NK-92 (cell line): ENCODE measurements around the gene PRKAR1B.
"Not testable (repeated sequence)": the region's sequence is repeated elsewhere in the genome, so short reads cannot be mapped to it uniquely, and the experiment has no call there.

Experiments
- DNase-seq: peaks from one replicate; lab custom pipeline; 2025; ENCODE audit not compliant: unreplicated experiment; lab: John Stamatoyannopoulos, UW

Gene PRKAR1B

DNA sequence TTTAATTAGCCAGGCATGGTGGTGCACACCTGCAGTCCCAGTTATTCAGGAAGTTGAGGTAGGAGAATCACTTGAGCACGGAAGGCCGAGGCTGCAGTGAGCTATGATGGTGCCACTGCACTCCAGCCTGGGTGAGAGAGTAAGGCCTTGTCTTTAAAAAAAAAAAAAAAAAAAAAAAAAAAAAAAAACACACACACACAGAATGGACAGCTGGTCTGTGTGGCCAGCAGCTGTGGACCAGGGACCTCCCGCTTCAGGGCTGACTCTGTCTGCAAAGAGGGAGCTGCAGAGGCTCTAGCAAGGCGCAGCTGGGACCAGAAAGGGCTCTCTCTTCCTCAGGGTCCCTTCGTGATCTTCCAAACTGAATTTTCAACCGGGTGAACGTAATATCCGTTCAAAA is 54.2 kb downstream of the PRKAR1B start:
- DNase-seq, result no peak

DNA sequence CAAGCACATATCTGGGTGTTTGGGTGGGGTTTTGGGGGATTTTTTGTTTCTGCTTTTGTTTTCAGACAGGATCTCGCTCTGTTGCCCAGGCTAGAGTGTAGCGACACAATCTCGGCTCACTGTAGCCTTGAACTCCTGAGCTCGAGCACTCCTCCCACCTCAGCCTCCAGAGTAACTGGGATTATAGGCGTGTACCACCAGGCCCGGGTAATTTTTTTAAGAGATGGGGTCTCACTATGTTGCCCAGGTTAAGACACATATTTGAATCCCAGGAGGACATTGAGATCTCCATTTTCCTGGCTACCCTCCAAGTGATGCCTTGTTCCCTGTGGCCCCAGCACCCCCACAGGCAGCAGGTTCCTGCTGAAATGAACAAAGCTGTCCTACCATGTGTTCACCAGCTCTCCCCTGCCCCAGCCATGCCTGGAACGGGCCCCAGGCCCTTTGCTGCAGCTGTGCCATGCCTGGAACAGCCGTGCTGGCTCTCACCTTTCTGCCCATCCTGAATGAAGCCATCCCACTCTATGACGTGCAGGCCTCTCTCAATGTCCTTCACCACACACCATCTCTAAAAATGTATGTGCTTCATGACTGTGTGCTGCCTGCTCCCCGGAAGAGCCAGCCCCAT is 55.6 kb downstream of the PRKAR1B start:
- no peak for DNase-seq

DNA sequence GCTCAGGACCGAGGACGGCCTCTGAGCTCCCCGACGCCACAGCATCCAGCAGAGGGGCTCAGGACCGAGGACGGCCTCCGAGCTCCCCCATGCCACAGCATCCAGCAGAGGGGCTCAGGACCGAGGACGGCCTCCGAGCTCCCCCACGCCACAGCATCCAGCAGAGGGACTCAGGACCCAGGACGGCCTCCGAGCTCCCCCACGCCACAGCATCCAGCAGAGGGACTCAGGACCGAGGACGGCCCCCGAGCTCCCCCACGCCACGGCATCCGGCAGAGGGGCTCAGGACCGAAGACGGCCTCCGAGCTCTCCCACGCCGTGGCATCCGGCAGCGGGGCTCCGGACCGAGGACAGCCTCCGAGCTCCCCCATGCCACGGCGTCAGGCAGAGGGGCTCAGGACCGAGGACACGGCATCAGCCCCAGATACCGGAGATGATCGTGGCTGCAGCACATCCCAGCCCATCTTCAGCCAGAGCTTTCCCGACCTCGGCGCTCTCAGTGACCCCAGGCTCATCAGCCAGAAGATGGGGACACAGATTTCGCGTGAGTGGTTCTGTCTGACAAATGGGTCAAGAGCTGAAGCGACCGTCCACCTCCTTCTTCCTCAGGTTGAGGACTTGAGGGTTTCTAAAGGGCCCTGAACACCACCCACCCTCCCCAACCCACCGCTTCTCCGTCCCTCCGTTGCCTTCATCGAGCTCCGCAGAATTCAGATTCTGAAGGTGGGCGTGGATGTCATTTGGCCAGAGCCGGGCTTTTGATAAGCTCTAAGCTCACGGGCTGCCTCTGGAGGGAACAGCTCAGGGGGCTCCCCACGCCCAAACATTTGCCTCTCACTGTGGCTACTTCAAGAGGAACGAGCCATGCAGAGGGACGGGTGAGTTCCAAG is 56.3 kb downstream of the PRKAR1B start:
- DNase-seq, result no peak

DNA sequence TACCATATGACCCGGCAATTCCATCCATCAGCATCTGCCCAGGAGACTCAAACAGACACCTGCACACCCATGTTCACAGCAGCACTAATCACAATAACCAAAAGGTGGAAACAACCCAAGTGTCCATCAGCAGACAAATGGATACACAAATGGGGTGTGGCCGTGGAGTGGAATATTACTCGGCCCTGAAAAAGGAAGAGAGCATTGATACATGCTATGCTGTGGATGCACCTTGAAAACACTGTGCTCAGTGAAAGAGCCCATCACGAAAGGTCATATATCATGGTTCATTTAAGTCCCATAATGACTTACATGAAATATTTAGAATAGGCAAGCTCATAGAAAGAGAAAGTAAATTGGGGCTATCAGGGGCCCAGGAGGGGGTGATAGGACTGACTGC is 58.1 kb downstream of the PRKAR1B start:
- DNase-seq, result no peak

DNA sequence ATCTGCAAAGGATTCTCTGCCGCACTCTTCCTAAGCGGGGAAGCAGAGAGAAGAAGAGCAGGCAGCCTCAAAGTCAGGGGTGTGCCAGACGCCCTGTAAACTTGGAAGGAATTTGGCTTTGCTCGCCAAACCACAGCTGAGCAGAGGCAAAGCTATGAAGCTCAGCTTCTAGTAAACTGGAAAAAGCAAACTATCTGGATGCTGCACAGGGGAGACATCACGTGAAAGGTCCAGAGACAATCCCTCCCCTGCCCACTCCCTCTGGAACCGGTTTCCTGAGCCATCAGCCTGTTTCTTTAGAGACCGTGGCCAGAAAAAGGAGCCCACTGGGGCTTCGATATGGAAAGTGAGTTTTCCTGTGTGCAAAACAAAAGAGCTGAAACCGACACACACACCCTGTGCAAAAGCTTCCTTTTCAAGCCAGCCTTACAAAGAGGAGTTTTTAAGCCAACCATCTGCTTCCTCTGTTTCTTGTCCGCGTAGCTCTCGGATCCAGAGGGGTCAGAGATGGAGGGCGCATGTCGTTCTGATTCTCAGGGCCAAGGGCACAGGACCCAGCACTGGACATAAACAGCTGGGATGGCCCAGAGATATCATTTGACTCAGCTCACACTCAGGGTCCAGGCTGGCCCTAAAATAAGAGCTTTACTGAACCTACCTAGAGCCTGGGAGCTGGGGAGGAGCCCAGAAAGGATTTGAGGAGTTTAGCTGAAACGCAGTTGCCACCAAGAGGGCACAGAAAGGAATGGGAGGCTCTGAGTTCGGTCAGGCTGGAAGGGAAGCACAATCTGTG is 58.7 kb downstream of the PRKAR1B start:
- no peak for DNase-seq

DNA sequence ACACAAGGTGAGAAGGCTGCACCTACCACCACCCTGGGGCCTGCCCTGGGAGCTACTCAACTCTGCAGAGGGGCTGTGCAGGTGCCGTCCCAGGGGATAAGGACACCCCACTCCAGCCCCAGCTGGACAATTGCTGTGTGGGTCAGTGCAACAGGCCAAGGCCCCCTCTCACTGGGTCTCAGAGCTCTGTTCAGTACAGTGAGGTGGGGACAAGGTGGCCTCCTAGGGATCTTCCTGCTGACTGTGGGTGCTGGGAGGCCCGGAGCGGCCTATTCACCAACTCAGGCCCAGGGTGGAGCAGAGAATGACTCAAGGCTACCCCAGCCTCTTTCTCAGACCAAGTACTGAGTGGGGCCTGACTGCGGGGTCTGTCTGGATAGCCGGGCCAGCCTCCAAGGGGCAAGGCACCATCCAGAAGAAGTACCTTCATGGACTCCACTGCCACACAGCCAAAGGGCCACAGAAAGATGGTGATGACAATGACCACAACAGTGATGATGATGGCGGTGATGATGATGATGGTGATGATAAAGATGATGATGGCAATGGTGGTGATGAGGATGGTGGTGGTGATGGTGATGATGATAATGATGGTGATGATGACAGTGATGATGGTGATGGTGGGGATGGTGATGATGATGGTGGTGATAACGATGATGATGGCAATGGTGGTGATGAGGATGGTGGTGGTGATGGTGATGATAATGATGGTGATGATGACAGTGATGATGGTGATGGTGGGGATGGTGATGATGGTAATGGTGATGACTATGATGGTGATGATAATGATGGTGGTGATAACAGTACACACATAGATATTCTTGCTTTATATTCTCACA is 60.4 kb downstream of the PRKAR1B start:
- no peak for DNase-seq

DNA sequence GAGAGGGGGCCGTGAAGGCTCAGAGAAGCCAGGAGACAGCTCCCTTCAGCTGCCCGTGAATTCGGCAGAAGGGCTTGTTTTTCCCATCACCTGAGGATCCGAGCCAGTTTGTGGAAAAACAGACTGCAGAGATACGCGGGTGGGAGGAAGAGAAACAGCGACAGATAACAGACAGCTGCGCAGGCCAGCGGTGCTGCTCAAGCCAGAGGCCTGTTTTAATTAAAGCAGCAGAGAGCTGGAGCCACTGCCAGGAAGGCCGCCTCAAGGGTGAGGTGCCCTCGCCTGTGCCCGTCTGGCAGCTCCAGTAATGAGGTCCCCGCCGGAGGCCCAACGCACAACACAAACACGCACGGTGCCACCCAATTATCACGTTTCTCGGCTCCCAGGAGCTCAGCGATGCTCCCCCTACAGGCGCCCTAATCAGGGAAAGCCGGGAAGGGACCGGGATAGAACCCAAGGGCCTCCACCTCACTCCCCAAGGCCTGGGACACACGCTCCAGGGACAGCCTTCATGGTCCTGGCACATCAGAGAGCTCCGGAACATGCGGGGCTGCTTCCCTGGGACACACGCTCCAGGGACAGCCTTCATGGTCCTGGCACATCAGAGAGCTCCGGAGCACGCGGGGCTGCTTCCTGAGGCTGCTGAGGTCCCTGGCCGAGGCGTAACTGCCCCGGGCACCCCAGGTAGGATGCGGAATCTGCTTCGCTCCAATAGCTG is 61.2 kb downstream of the PRKAR1B start:
- no peak for DNase-seq

DNA sequence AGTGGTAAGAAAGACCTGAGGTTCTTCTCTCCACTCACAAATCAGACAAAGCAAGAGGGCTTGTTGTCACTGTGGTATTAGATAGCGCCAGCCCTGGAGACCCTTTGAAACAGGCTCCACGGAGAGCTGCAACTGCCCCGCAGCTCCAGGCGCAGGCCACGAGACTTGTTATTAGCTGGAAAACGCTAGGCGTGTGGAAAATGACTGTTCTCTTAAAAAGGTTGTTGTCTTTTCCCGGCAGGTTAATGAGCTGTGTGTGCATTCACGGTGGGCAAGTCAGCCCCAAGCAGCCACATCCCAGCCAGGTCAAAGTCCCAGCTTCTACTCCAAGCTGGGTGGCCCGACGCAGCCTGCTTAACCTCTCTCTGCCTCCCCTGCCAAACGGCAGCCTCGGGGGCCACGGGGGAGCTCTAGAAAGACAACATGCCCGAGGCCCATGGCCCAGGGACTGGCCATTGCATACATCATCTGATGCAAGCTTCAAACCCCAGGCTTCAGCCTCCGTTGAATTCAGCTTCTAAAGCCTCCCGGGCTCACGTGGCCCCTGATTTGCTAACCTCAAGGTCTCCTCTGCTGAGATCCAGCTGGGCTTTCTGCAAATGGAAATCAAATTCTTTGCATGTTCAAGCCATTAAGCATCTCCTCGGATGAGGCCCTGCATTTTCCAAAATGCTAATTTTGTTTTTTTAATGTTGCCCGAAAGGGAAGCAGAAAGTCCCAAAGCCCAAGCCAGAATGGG is 61.9 kb downstream of the PRKAR1B start:
- DNase-seq, result no peak

DNA sequence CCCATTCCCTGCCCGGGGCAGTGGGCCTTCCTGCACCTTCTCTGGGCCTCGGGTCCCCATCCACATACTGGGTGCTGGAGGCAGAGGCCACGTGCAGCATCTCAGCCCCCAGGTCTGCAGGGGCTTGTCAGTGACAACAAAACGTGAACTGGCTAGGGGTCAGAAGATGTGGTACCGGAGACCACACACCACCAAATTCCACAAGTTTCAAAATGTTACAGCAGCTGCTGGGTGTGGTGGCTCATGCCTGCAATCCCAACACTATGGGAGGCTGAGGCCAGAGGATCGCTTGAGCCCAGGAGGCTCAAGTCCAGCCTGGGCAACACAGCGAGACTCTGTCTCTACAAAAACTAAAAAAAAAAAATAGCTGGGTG is 62.7 kb downstream of the PRKAR1B start:
- no peak for DNase-seq

DNA sequence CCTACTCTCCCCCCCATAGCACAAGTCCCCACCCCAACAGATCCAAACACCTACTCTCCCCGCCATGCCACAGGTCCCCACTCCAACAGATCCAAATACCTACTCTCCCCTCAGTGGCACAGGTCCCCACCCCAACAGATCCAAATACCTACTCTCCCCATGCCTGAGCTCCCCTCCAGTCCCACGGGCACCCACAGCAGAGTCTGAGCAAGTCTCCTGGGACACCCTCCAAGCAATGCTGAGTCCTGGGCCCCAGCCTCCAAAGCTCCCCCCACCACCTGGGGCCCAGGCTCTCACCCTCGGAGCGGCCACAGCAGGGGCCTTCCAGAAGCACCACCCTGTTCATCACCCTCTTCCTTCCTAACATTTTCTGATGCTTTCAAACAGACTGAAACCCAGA is 64.5 kb downstream of the PRKAR1B start:
- no peak for DNase-seq

DNA sequence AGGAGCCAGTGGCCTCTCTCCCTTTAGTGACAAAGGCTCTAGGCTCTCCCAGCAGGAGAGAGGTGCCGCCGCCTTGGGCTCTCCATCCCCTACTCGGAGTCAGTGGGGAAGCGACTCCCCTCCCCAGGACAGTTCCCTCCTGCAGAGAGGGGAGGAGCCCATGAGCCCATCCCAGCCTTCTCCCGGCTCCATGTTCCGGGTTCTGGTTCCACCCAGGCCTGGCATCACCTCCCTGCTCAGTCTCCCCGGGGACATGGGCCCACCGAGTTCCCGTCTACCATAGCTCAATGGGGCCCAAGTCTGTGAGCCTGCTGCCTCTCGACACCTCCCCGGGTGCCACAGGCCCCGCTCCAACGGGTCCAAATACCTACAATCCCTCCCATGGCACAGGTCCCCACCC is 67.1 kb downstream of the PRKAR1B start:
- DNase-seq, result no peak

DNA sequence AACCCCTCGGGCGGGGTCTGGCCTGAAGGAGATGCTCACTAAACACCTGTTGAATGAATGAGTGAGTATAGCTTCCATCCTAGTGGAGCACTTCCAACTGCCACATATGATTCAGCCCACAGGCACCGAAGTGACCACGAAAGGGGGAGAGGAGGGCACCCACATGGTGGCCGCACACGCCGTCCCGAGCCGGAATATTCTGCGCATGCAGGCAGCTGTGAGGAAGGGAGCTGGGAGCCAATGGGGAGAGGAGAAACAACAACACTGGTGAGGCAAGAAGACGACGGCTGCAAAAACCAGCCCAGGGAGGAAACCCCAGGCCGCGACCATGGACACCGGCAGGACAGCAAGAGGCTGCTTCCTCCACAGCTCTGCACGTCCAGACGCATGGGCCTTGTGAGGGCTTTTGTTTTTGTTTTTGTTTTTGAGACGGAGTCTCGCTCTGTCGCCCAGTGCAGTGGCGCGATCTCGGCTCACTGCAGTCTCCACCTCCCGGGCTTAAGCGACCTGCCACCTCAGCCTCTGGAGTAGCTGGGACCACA is 67.7 kb downstream of the PRKAR1B start:
- DNase-seq, result no peak

DNA sequence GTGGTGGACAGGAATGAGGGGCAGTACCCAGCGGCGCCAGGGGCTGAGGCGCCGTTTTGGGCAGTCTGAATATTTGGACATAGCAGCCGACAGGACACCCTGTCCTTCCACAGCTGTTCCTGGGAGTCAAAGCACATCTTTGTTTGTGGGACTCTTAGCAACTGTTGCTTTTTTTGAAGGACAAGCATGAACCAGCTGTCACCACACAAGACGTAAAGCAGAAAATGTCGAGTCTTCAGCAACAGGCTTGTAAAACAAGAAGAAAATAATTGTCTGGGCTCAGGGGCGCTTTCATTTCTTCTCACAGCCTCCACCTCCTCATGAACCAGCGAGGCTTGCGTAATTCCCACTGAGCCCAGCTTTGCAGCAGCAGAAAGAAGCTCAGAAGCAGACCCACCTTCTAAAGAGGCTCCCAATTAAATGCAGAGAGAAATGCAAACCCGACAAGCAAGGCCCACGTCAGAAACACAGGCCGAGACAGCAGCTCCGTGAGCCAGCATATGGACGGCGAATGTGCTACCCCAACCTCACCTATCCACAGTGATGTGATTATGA is 69.4 kb downstream of the PRKAR1B start:
- DNase-seq, result no peak

DNA sequence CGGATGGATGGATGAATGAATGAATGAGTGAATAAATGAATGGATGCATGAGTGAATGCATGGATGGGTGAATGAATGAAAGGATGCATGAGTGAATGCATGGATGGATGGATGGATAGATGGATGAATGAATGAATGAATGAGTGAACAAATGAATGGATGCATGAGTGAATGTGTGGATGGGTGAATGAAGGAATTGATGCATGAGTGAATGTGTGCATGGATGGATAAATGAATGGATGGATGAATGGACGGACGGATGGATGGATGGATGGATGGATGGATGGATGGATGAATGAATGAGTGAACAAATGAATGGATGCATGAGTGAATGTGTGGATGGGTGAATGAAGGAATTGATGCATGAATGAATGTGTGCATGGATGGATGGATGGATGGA is 70.1 kb downstream of the PRKAR1B start:
- not testable (repeated sequence) for DNase-seq

DNA sequence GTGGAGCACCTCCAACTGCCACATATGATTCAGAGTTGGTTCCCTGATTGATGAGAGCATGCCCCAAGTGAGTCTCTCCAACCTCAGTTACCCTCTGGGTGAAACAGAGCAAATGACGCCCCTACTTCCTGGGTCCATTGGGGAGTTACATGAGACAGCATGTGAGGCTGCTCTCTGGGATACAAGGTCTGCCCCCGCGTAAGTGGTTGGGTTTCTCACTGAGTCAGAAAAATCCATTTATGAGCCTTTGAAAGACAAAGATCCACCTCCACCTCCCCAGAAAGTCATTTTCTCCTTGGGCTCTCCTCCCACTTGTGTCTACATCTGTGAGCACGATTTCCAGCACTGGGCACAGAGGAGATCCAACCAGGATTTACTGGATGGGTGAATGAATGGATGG is 71.3 kb downstream of the PRKAR1B start:
- no peak for DNase-seq

DNA sequence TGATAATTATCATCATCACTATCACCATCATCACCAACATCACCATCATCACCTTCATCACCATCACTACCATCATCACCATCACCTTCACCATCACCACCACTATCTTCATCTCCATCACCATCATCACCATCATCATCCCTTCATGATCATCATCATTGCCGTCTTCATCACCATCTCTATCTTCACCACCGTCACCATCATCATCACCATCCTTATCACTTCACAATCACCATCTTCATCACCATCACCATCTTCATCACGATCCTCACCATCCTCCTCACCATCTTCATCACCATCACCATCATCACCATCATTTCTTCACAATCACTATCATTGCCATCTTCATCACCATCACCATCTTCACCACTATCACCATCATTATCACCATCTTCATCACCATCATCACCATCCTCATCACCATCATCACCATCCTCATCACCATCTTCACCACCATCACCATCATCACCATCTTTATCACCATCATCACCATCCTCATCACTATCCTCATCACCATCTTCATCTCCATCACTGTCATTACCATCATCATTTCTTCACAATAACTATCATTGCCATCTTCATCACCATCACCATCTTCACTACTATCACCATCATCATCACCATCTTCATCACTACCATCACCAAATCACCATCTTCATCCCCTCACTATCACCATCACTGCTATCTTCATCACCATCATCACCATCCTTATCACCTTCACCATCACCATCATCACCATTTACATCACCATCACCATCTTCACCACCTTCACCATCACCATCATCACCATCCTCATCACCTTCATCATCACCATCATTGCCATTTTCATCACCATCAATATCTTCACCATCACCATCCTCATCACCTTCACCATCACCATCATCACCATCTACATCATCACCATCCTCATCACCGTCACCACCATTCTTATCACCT is 73.0 kb downstream of the PRKAR1B start:
- DNase-seq, result no peak

DNA sequence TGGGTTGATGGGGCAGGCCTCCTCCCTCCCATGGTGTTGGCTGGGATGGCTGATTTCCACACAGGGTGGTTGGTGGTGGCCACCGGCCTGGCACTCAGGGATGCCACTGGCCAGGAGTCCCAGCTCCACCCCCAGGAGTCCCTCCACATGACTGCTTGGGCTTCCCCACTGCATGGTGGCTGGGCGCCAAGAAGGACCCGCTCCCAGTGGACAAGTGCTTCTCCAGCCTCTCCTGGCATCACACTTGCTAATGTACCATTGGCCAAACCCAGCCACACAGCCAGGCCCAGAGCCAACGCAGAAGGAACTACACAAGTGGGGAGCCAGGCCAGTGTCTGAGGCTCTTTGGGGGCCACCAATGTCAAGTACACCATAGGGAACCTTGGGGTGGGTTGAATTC is 74.2 kb downstream of the PRKAR1B start:
- DNase-seq, result no peak

DNA sequence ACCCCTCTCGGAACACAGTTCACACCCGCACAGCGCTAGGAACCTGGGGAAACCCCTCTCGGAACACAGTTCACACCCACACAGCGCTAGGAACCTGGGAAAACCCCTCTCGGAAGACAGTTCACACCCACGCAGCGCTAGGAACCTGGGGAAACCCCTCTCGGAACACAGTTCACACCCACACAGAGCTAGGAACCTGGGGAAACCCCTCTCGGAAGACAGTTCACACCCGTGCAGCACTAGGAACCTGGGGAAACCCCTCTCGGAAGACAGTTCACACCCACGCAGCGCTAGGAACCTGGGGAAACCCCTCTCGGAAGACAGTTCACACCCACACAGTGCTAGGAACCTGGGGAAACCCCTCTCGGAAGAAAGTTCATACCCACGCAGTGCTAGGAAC is 74.9 kb downstream of the PRKAR1B start:
- not testable (repeated sequence) for DNase-seq
